ENCODE data around the gene ADAMTS4. TPM values are rescaled to one million over a fixed set of nuclear protein-coding genes. Genes with fewer than 3 reads are reported as not detected.

Gene ADAMTS4
- total RNA-seq, 1 donor from 2014 or later, result 0.33 TPM

DNA sequence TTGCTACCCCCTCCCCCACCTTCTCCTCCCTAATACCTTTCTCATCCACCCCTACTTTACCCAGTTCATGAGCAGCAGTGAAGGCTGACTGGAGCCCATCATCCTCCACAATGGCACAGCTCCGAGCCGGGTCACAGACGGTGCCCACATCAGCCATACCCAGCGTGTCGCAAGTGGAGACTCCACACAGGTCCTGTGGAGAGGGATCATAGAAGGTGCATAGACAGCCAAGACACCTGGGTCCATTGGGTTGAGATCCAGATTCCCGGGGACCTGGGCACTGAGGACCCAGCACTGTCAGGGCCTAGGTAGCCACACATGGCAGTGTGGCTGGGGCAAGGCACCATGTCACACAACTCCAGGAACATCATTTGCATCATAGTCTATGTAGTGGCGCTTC is 2.7 kb downstream of the ADAMTS4 start:
- Mint-ChIP-seq H3K4me3 (peak overlapping the region; percentile 32), H3K36me3 (ENCODE audit: low read depth) (no peaks in the 10 kb centered on the region), H3K27ac (no peak overlapping the region), H3K4me1 (peaks cover 44% of the 10 kb centered on the region), H3K27me3 (no peaks in the 10 kb centered on the region), H3K9me3 (no peaks in the 10 kb centered on the region)
- intact Hi-C loops (cut with micrococcal nuclease), result no loop called here
- DNase-seq, result no peak

GRCh38 chr1:161195171-161195570 is 3.7 kb downstream of the ADAMTS4 start:
- no peaks in the 10 kb centered on the region for H3K27me3 Mint-ChIP-seq
- no peaks in the 10 kb centered on the region for H3K9me3 Mint-ChIP-seq
- H3K4me3 Mint-ChIP-seq, result peak overlapping the region; percentile 7
- H3K4me1 Mint-ChIP-seq, result peaks cover 34% of the 10 kb centered on the region
- peak overlapping the region; percentile 62 for H3K27ac Mint-ChIP-seq
- intact Hi-C loops (cut with micrococcal nuclease), result no loop called here
- DNase-seq, result no peak
- no peaks in the 10 kb centered on the region for H3K36me3 Mint-ChIP-seq (ENCODE audit: low read depth)

- Mint-ChIP-seq H3K27ac (no peak overlapping the region), H3K36me3 (ENCODE audit: low read depth) (no peaks in the 10 kb centered on the region), H3K4me3 (no peak overlapping the region), H3K27me3 (no peaks in the 10 kb centered on the region), H3K4me1 (peaks cover 28% of the 10 kb centered on the region), H3K9me3 (no peaks in the 10 kb centered on the region)
- intact Hi-C loops (cut with micrococcal nuclease), result no loop called here
- DNase-seq, result no peak
Measured at GRCh38 chr1:161193561-161194235, 5.2 kb downstream of the ADAMTS4 start.

DNA sequence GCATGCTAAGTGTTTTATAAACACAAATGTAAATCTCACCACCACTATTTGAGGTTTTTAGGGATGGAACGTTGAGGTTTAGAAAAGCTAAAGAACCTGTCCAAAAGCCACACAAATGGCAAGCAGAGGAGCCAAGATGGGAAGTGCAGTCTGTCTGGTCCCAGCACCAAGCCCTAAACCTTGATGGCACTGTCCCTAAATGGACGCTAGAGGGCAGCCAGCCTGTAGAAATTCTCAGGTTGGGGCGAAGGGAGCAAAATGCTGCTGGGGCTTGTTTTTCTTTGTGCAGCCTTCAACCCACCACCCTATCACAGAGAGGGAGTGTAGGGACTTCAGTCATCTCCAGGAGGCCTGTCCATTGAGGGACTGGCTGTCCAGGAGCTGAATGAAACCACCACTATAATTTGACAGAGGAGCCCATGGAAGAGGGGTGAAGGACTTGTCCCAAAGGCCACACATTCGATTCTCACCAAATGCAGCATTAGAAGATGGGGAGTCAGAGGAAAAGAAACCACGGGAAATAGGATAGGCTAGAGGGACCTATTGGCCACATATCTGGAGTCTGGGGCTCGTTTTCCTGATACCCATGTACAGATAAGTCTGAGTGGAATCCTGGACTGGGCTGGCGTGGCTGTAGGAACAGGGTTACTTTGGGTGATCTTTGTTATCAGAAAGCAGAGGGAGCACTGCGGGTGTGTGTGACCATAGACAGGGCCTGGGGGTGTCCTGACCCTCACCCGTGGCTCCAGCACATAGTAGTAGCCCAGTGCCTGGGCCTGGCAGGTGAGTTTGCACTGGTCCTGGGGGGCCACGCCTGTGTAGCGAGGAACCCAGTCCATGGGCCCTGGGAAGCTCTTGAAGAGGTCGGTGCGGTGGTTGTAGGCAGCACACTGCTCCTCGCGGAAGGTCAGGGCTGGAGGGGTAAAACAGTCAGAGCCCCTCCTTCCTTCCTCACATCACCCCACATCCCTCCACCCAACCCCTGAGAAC is 6.1 kb downstream of the ADAMTS4 start:
- Mint-ChIP-seq H3K4me3 (no peak overlapping the region), H3K36me3 (ENCODE audit: low read depth) (no peaks in the 10 kb centered on the region), H3K27me3 (no peaks in the 10 kb centered on the region), H3K9me3 (no peaks in the 10 kb centered on the region), H3K4me1 (peaks cover 31% of the 10 kb centered on the region), H3K27ac (peak overlapping the region; percentile 87)
- DNase-seq, result peak; percentile 92
- intact Hi-C loops (cut with micrococcal nuclease), result loop anchor here (1.0 kb wide), 1 partner anchor 190 kb away; no protein-coding TSS in a partner anchor

GRCh38 chr1:161191971-161192370 is 6.9 kb downstream of the ADAMTS4 start:
- intact Hi-C loops (cut with micrococcal nuclease), result loop anchor here (1.0 kb wide), 1 partner anchor 190 kb away; no protein-coding TSS in a partner anchor
- no peaks in the 10 kb centered on the region for H3K9me3 Mint-ChIP-seq
- H3K27me3 Mint-ChIP-seq, result no peaks in the 10 kb centered on the region
- DNase-seq, result no peak
- H3K4me3 Mint-ChIP-seq, result no peak overlapping the region
- peaks cover 36% of the 10 kb centered on the region for H3K4me1 Mint-ChIP-seq
- H3K36me3 Mint-ChIP-seq (ENCODE audit: low read depth), result no peaks in the 10 kb centered on the region
- peak overlapping the region; percentile 32 for H3K27ac Mint-ChIP-seq

DNA sequence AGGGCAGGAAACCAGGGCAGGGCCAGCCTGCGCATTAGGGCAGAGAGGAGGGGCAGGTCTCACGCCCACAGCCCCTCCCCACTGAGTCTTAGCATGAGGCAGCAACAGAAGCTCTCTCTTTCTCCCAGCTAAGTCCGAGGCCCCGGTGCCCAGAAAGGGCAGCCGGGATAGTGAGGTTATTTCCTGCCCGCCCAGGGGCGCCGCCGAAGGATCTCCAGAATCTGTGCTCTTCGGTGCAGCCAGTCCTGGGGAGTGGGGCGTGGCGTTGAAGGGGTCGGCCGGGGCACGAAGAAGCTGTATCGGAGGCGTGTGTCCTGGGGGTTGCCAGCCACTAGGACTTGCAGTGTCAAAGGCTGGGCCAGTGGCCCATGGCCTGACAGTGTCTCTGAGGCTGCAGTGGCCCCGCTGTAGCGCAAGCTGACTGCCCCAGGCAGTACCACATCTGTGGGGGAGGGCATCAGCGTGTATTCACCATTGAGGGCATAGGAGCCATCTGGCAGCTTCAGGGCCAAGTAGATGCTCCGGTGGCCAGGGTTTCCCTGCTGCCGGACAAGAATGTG is 7.8 kb downstream of the ADAMTS4 start:
- Mint-ChIP-seq H3K27me3 (no peaks in the 10 kb centered on the region), H3K4me3 (no peak overlapping the region), H3K9me3 (no peaks in the 10 kb centered on the region), H3K36me3 (ENCODE audit: low read depth) (no peaks in the 10 kb centered on the region), H3K4me1 (peaks cover 44% of the 10 kb centered on the region), H3K27ac (no peak overlapping the region)
- no peak for DNase-seq
- intact Hi-C loops (cut with micrococcal nuclease), result no loop called here

DNA sequence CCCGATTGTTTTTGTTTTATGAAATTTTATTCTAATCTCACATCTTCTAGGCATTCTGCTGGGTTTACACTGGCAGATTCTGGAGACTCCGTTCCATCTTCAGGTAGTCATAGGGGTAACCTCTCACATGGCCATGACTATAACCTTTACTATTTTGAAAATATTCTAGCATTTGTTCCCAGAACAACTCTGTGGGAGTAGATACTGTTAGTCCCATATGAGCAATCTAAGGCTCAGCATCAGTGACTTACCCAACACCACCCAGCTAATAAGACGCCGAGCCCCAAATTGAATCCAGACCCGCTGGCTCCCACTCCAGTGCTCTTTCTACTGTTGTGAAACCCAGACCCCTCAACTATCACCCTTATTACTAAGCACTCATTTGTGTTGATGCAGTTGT is 9.8 kb downstream of the ADAMTS4 start:
- Mint-ChIP-seq H3K27ac (no peak overlapping the region), H3K36me3 (ENCODE audit: low read depth) (no peaks in the 10 kb centered on the region), H3K9me3 (no peaks in the 10 kb centered on the region), H3K27me3 (no peaks in the 10 kb centered on the region), H3K4me1 (peaks cover 50% of the 10 kb centered on the region), H3K4me3 (no peak overlapping the region)
- no peak for DNase-seq
- intact Hi-C loops (cut with micrococcal nuclease), result no loop called here

DNA sequence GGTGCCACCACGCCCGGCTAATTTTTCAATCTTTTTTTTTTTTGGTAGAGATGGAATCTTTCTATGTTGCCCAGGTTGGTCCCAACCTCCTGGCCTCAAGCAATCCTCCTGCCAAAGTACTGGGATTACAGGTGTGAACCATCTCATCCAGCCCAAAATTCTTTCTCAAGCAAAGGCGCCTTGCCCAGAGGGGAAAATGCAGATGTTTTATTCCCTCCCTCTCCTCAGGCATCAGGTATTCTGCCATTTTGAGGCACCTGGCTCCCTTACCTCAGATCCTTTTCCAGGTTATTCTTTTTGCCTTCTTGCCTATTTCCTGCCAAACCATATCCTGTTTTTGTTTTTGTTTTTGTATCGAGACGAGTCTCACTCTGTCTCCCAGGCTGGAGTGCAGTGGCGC is 10.5 kb downstream of the ADAMTS4 start:
- Mint-ChIP-seq H3K9me3 (no peaks in the 10 kb centered on the region), H3K36me3 (ENCODE audit: low read depth) (no peaks in the 10 kb centered on the region), H3K4me1 (peaks cover 55% of the 10 kb centered on the region), H3K4me3 (no peak overlapping the region), H3K27ac (no peak overlapping the region), H3K27me3 (no peaks in the 10 kb centered on the region)
- intact Hi-C loops (cut with micrococcal nuclease), result no loop called here
- no peak for DNase-seq

- Mint-ChIP-seq H3K27ac (peak overlapping the region; percentile 96), H3K4me3 (no peak overlapping the region), H3K36me3 (ENCODE audit: low read depth) (no peaks in the 10 kb centered on the region), H3K9me3 (no peaks in the 10 kb centered on the region), H3K4me1 (peaks cover 54% of the 10 kb centered on the region), H3K27me3 (no peaks in the 10 kb centered on the region)
- intact Hi-C loops (cut with micrococcal nuclease), result no loop called here
- DNase-seq, result no peak
Measured at GRCh38 chr1:161187311-161187710, 11.5 kb downstream of the ADAMTS4 start.

- no peaks in the 10 kb centered on the region for H3K9me3 Mint-ChIP-seq
- H3K4me1 Mint-ChIP-seq, result peaks cover 63% of the 10 kb centered on the region
- no peak for DNase-seq
- intact Hi-C loops (cut with micrococcal nuclease), result loop anchor here (2.0 kb wide), 1 partner anchor 17 kb away; the partner anchor contains the start of gene NDUFS2
- peak overlapping the region; percentile 75 for H3K4me3 Mint-ChIP-seq
- H3K27me3 Mint-ChIP-seq, result no peaks in the 10 kb centered on the region
- H3K27ac Mint-ChIP-seq, result peak overlapping the region; percentile 96
- H3K36me3 Mint-ChIP-seq (ENCODE audit: low read depth), result no peaks in the 10 kb centered on the region
Measured at GRCh38 chr1:161185732-161186311, 13.0 kb downstream of the ADAMTS4 start.

- intact Hi-C loops (cut with micrococcal nuclease), result loop anchor here (2.0 kb wide), 1 partner anchor 18 kb away; the partner anchor contains the start of gene NDUFS2
- no peaks in the 10 kb centered on the region for H3K27me3 Mint-ChIP-seq
- DNase-seq, result peak; percentile 94
- peaks cover 2% of the 10 kb centered on the region for H3K36me3 Mint-ChIP-seq (ENCODE audit: low read depth)
- peaks cover 69% of the 10 kb centered on the region for H3K4me1 Mint-ChIP-seq
- no peaks in the 10 kb centered on the region for H3K9me3 Mint-ChIP-seq
- H3K4me3 Mint-ChIP-seq, result peak overlapping the region; percentile 75
- H3K27ac Mint-ChIP-seq, result peak overlapping the region; percentile 96
Measured at GRCh38 chr1:161185282-161185682, 13.6 kb downstream of the ADAMTS4 start.

- Mint-ChIP-seq H3K27ac (peak overlapping the region; percentile 96), H3K9me3 (no peaks in the 10 kb centered on the region), H3K4me3 (peak overlapping the region; percentile 51), H3K36me3 (ENCODE audit: low read depth) (peaks cover 3% of the 10 kb centered on the region), H3K27me3 (no peaks in the 10 kb centered on the region), H3K4me1 (peaks cover 68% of the 10 kb centered on the region)
- intact Hi-C loops (cut with micrococcal nuclease), result loop anchor here (1.0 to 2.0 kb wide), 2 partner anchors 15 to 43 kb away; partner anchors contain the start of gene PPOX
- DNase-seq, result peak; percentile 88
Measured at GRCh38 chr1:161182214-161182613, 16.6 kb downstream of the ADAMTS4 start.

GRCh38 chr1:161180639-161181038 is 18.2 kb downstream of the ADAMTS4 start:
- DNase-seq, result no peak
- H3K4me3 Mint-ChIP-seq, result peak overlapping the region; percentile 25
- H3K36me3 Mint-ChIP-seq (ENCODE audit: low read depth), result peaks cover 13% of the 10 kb centered on the region
- H3K4me1 Mint-ChIP-seq, result peaks cover 65% of the 10 kb centered on the region
- no peaks in the 10 kb centered on the region for H3K27me3 Mint-ChIP-seq
- intact Hi-C loops (cut with micrococcal nuclease), result no loop called here
- H3K27ac Mint-ChIP-seq, result peak overlapping the region; percentile 74
- no peaks in the 10 kb centered on the region for H3K9me3 Mint-ChIP-seq
